Measurements from ENCODE around the gene SCD. TPM values are rescaled to one million over a fixed set of nuclear protein-coding genes. Genes with fewer than 3 reads are reported as not detected.

SCD gene
- total RNA-seq, 2 experiments from 2014 or later: 161 to 169 TPM

- peak; percentile 76 for DNase-seq
- Mint-ChIP-seq H3K27ac (no peak overlapping the region), H3K36me3 (ENCODE audit: low read depth) (no peaks in the 10 kb centered on the region), H3K4me3 (no peak overlapping the region), H3K9me3 (no peaks in the 10 kb centered on the region), H3K27me3 (ENCODE audit: low read depth) (no peaks in the 10 kb centered on the region), H3K4me1 (ENCODE audit: low read depth) (peaks cover 14% of the 10 kb centered on the region)
- CTCF ChIA-PET: interaction anchor here (0.7 to 12.6 kb wide), 11 partner anchors 14 to 176 kb away, joined by 3 to 276 read pairs (median 5); partner anchors contain the start of gene SEC31B
- intact Hi-C loops (cut with micrococcal nuclease): loop anchor here (1.0 kb wide), 3 partner anchors 91 to 176 kb away; no protein-coding TSS in a partner anchor
These were observed 4.9 kb upstream of the SCD start for GRCh38 chr10:100341953-100342626.

GRCh38 chr10:100342627-100342972, 4.4 kb upstream of the SCD start:
- Mint-ChIP-seq H3K4me3 (no peak overlapping the region), H3K4me1 (ENCODE audit: low read depth) (peaks cover 14% of the 10 kb centered on the region), H3K27ac (no peak overlapping the region), H3K36me3 (ENCODE audit: low read depth) (peaks cover 3% of the 10 kb centered on the region), H3K27me3 (ENCODE audit: low read depth) (no peaks in the 10 kb centered on the region), H3K9me3 (no peaks in the 10 kb centered on the region)
- intact Hi-C loops (cut with micrococcal nuclease): loop anchor here (1.0 kb wide), 3 partner anchors 91 to 176 kb away; no protein-coding TSS in a partner anchor
- CTCF ChIA-PET: interaction anchor here (0.6 to 12.6 kb wide), 11 partner anchors 15 to 196 kb away, joined by 3 to 276 read pairs (median 5); partner anchors contain the start of gene SEC31B
- DNase-seq: no peak

DNA sequence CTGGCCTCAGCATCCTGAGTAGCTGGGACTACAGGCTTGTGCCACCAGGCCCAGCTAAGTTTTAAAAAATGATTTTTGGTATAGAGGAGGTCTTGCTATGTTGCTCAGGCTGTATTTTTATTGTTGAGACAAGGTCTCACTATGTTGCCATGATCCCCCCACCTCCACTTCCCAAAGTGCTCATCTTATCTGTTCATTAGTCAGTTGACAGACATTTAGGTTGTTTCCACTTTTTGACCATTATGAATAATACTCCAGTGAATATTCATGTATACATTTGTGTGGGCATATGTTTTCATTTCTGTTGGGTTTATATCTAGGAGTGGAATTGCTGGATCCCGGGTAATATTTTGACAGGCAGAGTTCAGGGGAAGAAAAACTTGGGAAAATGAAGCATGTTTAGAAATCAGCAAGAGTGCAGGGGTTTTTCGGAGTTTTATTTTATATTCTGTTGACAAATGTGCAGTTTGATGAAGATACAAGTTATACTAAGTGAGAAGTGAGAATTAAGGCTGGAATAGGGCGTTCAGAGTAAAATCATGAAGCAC, 2.7 kb upstream of the SCD start:
- Mint-ChIP-seq H3K27ac (no peak overlapping the region), H3K36me3 (ENCODE audit: low read depth) (peaks cover 20% of the 10 kb centered on the region), H3K4me1 (ENCODE audit: low read depth) (peaks cover 25% of the 10 kb centered on the region), H3K4me3 (no peak overlapping the region), H3K9me3 (no peaks in the 10 kb centered on the region), H3K27me3 (ENCODE audit: low read depth) (no peaks in the 10 kb centered on the region)
- DNase-seq: no peak
- intact Hi-C loops (cut with micrococcal nuclease): no loop called here
- CTCF ChIA-PET: interaction anchor here (0.6 to 12.6 kb wide), 11 partner anchors 9 to 299 kb away, joined by 3 to 276 read pairs (median 6); partner anchors contain the start of gene SEC31B

DNA sequence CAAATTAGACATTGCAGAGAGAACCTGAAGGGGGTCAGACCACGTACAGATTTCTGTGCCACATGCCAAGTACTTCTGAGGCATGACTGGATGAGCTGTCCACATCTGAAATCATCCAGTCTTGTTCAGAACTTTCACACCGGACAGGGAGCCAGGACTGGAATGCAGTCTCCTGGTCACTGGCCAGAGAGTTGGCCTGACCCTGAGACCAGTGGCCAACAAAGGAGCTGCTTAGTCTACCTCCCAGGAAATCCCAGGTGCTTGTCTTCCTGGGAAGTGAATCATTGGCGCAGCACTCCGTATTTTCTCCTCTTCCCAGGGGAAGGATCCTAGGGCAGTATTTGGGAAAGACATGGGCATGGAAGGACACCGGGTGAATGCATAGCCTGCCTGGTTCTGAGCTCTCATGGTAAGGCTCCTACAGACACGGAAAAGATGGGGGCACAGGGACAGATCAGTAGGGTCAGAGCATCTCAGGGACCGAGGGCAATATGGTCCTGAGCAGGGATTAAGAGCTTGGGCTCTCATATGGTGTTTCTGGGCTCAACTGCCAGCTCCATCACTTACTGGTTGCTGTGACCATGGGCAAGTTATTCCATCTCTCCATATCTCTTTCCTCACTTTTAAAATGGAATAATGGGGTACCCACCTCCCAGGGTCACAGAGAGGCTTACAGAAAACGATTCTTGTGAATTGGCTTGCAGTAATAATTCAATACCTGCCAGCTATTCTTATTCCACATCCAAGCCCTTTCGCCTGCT, 1.3 kb upstream of the SCD start:
- no peak for DNase-seq
- CTCF ChIA-PET: interaction anchor here (0.6 to 12.6 kb wide), 10 partner anchors 8 to 175 kb away, joined by 3 to 276 read pairs (median 6); partner anchors contain the start of gene SEC31B
- Mint-ChIP-seq H3K36me3 (ENCODE audit: low read depth) (peaks cover 34% of the 10 kb centered on the region), H3K9me3 (no peaks in the 10 kb centered on the region), H3K27ac (peak overlapping the region; percentile 87), H3K27me3 (ENCODE audit: low read depth) (no peaks in the 10 kb centered on the region), H3K4me3 (peak overlapping the region; percentile 97), H3K4me1 (ENCODE audit: low read depth) (peaks cover 39% of the 10 kb centered on the region)
- intact Hi-C loops (cut with micrococcal nuclease): loop anchor here (1.0 kb wide), 2 partner anchors 18 to 59 kb away; partner anchors contain the start of gene BLOC1S2

GRCh38 chr10:100346351-100346764, 675 bp upstream of the SCD start:
- Mint-ChIP-seq H3K4me1 (ENCODE audit: low read depth) (peaks cover 45% of the 10 kb centered on the region), H3K36me3 (ENCODE audit: low read depth) (peaks cover 40% of the 10 kb centered on the region), H3K4me3 (peak overlapping the region; percentile 97), H3K9me3 (no peaks in the 10 kb centered on the region), H3K27me3 (ENCODE audit: low read depth) (no peaks in the 10 kb centered on the region), H3K27ac (peak overlapping the region; percentile 87)
- CTCF ChIA-PET: interaction anchor here (0.9 to 12.6 kb wide), 7 partner anchors 10 to 174 kb away, joined by 3 to 276 read pairs (median 6); partner anchors contain the start of gene SEC31B
- intact Hi-C loops (cut with micrococcal nuclease): loop anchor here (1.0 kb wide), 2 partner anchors 19 to 60 kb away; partner anchors contain the start of gene BLOC1S2
- DNase-seq: peak; percentile 85

- Mint-ChIP-seq H3K4me3 (peak overlapping the region; percentile 97), H3K36me3 (ENCODE audit: low read depth) (peaks cover 53% of the 10 kb centered on the region), H3K4me1 (ENCODE audit: low read depth) (peaks cover 50% of the 10 kb centered on the region), H3K27me3 (ENCODE audit: low read depth) (no peaks in the 10 kb centered on the region), H3K27ac (peak overlapping the region; percentile 83), H3K9me3 (no peaks in the 10 kb centered on the region)
- DNase-seq: no peak
- intact Hi-C loops (cut with micrococcal nuclease): loop anchor here (1.0 kb wide), 3 partner anchors 16 to 164 kb away; no protein-coding TSS in a partner anchor
- CTCF ChIA-PET: interaction anchor here (0.7 to 12.6 kb wide), 4 partner anchors 26 to 161 kb away, joined by 3 to 276 read pairs (median 7); no protein-coding TSS in a partner anchor
These were observed 649 bp downstream of the SCD start for GRCh38 chr10:100347568-100348195.

GRCh38 chr10:100348389-100348927, 1.4 kb downstream of the SCD start:
- peak overlapping the region; percentile 83 for H3K27ac Mint-ChIP-seq
- peaks cover 61% of the 10 kb centered on the region for H3K36me3 Mint-ChIP-seq (ENCODE audit: low read depth)
- H3K4me1 Mint-ChIP-seq (ENCODE audit: low read depth): peaks cover 50% of the 10 kb centered on the region
- DNase-seq: no peak
- peak overlapping the region; percentile 97 for H3K4me3 Mint-ChIP-seq
- CTCF ChIA-PET: interaction anchor here (0.9 to 1.0 kb wide), 5 partner anchors 11 to 176 kb away, joined by 3 to 4 read pairs (median 4); no protein-coding TSS in a partner anchor
- H3K27me3 Mint-ChIP-seq (ENCODE audit: low read depth): no peaks in the 10 kb centered on the region
- intact Hi-C loops (cut with micrococcal nuclease): no loop called here
- H3K9me3 Mint-ChIP-seq: no peaks in the 10 kb centered on the region

DNA sequence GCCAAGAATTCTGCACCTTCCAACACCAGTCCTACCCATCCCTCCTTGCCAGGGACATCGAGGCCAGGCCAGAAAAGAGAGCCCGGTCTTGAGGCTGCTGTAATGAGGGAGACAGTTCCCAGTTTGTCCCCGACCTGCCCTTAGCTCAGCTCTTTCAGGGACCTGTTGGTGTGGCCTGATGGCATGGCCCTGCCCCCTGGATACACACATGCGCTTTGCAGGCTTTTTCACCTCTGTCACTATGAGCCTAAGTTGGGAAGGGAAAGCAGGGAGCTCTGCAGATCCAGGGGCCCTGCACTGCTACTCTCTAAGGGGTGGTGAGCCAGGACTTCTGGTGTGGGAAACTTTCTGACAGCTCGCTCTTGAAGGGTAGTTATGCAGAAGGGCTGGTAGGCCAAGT, 2.1 kb downstream of the SCD start:
- no peak for DNase-seq
- Mint-ChIP-seq H3K9me3 (no peaks in the 10 kb centered on the region), H3K36me3 (ENCODE audit: low read depth) (peaks cover 68% of the 10 kb centered on the region), H3K27me3 (ENCODE audit: low read depth) (no peaks in the 10 kb centered on the region), H3K4me1 (ENCODE audit: low read depth) (peaks cover 50% of the 10 kb centered on the region), H3K27ac (no peak overlapping the region), H3K4me3 (peak overlapping the region; percentile 97)
- CTCF ChIA-PET: interaction anchor here (1.0 kb wide), 4 partner anchors 12 to 176 kb away, joined by 3 to 4 read pairs (median 4); no protein-coding TSS in a partner anchor
- intact Hi-C loops (cut with micrococcal nuclease): no loop called here

DNA sequence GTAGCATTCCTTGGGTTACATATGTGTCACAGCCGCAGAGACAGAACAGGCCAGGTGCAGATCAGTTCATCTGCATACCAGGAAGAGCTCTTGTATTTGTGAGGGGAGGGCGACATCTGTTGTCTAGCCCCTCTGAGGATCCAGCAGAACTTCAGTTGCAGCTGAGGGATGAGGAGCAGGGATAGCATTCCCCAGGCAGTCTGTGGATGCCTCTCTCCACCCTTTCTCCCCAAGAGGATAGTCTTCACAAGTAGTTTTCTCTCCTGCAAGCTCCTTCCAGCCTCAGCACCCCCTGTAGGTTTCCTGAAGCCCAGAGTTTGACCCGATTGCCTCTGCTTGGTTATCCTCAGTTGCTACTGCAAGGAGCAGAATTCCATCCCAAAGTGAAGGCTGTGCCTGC, 2.6 kb downstream of the SCD start:
- Mint-ChIP-seq H3K9me3 (no peaks in the 10 kb centered on the region), H3K4me1 (ENCODE audit: low read depth) (peaks cover 47% of the 10 kb centered on the region), H3K27me3 (ENCODE audit: low read depth) (no peaks in the 10 kb centered on the region), H3K27ac (no peak overlapping the region), H3K4me3 (peak overlapping the region; percentile 97), H3K36me3 (ENCODE audit: low read depth) (peaks cover 73% of the 10 kb centered on the region)
- intact Hi-C loops (cut with micrococcal nuclease): no loop called here
- no peak for DNase-seq
- CTCF ChIA-PET: interaction anchor here (1.0 kb wide), 2 partner anchors 12 to 175 kb away, joined by 4 read pairs; no protein-coding TSS in a partner anchor

DNA sequence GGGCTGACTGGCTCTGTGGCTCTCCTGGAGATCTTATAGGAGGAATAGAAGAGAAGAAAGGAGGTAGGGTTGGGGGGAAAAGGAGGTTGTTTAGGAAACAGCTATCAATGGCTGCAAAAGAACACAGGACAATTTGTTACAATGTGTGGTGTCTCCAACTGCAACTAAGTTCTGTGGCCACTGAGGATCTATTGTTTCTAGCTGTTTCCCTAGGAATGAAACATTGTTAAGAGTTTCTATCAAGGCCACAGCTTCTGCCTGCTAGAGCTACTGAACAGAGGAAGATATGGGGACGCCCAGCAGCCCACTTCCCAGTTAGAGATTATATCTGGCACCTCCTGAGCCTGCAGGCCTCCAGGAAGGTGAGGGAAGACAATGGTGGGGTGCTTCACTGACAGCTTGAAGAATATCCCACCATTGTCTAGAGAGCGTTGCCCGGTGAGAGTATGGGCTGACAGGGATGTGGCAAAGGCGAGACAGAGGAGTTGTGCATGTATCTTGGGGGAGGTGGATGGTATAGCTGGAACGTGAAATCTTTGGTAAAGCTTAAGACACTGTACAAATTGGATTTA, 4.0 kb downstream of the SCD start:
- peaks cover 87% of the 10 kb centered on the region for H3K36me3 Mint-ChIP-seq (ENCODE audit: low read depth)
- H3K9me3 Mint-ChIP-seq: no peaks in the 10 kb centered on the region
- H3K27me3 Mint-ChIP-seq (ENCODE audit: low read depth): no peaks in the 10 kb centered on the region
- CTCF ChIA-PET: interaction anchor here (0.6 to 2.0 kb wide), 5 partner anchors 14 to 158 kb away, joined by 3 to 9 read pairs (median 6); no protein-coding TSS in a partner anchor
- peaks cover 39% of the 10 kb centered on the region for H3K4me1 Mint-ChIP-seq (ENCODE audit: low read depth)
- H3K27ac Mint-ChIP-seq: no peak overlapping the region
- peak overlapping the region; percentile 19 for H3K4me3 Mint-ChIP-seq
- no peak for DNase-seq
- intact Hi-C loops (cut with micrococcal nuclease): no loop called here
